Keratinocyte (primary cell): ENCODE data around the gene COL9A3. TPM values are rescaled to one million over a fixed set of nuclear protein-coding genes. Genes with fewer than 3 reads are reported as not detected.

Source experiments
- DNase-seq: peaks from one replicate; pipeline ENCODE4 v3.0.0-alpha.2; 2011; ENCODE audit warnings: low read depth, missing footprints, low spot score
- FAIRE-seq: peaks from 2 replicates; lab custom pipeline; 2011; peaks lifted over from hg19 to GRCh38; lab: Jason Lieb, UNC
- H2AFZ ChIP-seq: 2 replicates; pipeline ENCODE4 v1.6.0; 2012; ENCODE audit warnings: low read length, control low read depth, inconsistent platforms; ENCODE audit not compliant: control insufficient read depth
- H3K27ac ChIP-seq: 2 replicates; pipeline ENCODE4 v1.5.1; 2011; ENCODE audit warnings: low read length; ENCODE audit not compliant: control insufficient read depth, insufficient read depth
- H3K27me3 ChIP-seq: 3 replicates; pipeline ENCODE4 v1.6.0; 2011; ENCODE audit warnings: low read length; ENCODE audit not compliant: control insufficient read depth, insufficient read depth; ENCODE audit errors: extremely low read depth
- H3K36me3 ChIP-seq, 2 experiments: 2 replicates in 1 of 2; 3 replicates in 1 of 2; pipeline ENCODE4 v1.5.1; 2011; ENCODE audit warnings: low read length in 2 of 2, mild to moderate bottlenecking in 1 of 2; ENCODE audit not compliant: control insufficient read depth in 2 of 2, insufficient read depth in 2 of 2; ENCODE audit errors: extremely low read depth in 1 of 2
- H3K4me1 ChIP-seq: 3 replicates; pipeline ENCODE4 v1.5.1; 2011; ENCODE audit warnings: low read length; ENCODE audit not compliant: control insufficient read depth, insufficient read depth; ENCODE audit errors: extremely low read depth
- H3K4me2 ChIP-seq: 3 replicates; pipeline ENCODE4 v1.6.0; 2011; ENCODE audit warnings: low read depth, low read length; ENCODE audit not compliant: control insufficient read depth, insufficient read depth; ENCODE audit errors: extremely low read depth
- H3K4me3 ChIP-seq, 3 experiments: fragments of 200-600 bp in 1 of 3; sonication (generic) in 1 of 3; 2 replicates in 2 of 3; 3 replicates in 1 of 3; pipeline ENCODE4 v1.5.1; 2011 to 2016; ENCODE audit warnings: low read length in 3 of 3, mild to moderate bottlenecking in 3 of 3, control low read depth in 2 of 3, inconsistent platforms in 1 of 3, low read depth in 1 of 3, mixed read lengths in 1 of 3, mixed run types in 1 of 3, moderate library complexity in 1 of 3; ENCODE audit not compliant: control insufficient read depth in 2 of 3, insufficient read depth in 2 of 3; ENCODE audit errors: extremely low read depth in 1 of 3
- H3K79me2 ChIP-seq: 2 replicates; pipeline ENCODE4 v1.6.0; 2012; ENCODE audit warnings: low read length; ENCODE audit not compliant: control insufficient read depth, insufficient read depth
- H3K9ac ChIP-seq: 3 replicates; pipeline ENCODE4 v1.6.0; 2011; ENCODE audit warnings: low read length; ENCODE audit not compliant: control insufficient read depth, insufficient read depth; ENCODE audit errors: extremely low read depth
- H3K9me1 ChIP-seq: 3 replicates; pipeline ENCODE4 v1.6.0; 2011; ENCODE audit warnings: low read length; ENCODE audit not compliant: control insufficient read depth, insufficient read depth; ENCODE audit errors: extremely low read depth
- H3K9me3 ChIP-seq: 2 replicates; pipeline ENCODE4 v1.5.1; 2012; ENCODE audit warnings: low read depth, low read length; ENCODE audit not compliant: control insufficient read depth
- H4K20me1 ChIP-seq: 3 replicates; pipeline ENCODE4 v1.6.0; 2011; ENCODE audit warnings: low read length; ENCODE audit not compliant: control insufficient read depth, insufficient read depth; ENCODE audit errors: extremely low read depth
- CTCF ChIP-seq, 3 experiments: IDR thresholded peaks in 1 of 3; conservative IDR thresholded peaks in 1 of 3; optimal IDR thresholded peaks in 1 of 3; 2 replicates in 2 of 3; 3 replicates in 1 of 3; pipeline versions ENCODE3 to v1.5.1; 2011; ENCODE audit warnings: low read length in 3 of 3, mild to moderate bottlenecking in 3 of 3, moderate library complexity in 2 of 3, control low read depth in 1 of 3, inconsistent platforms in 1 of 3; ENCODE audit not compliant: insufficient read depth in 2 of 3; ENCODE audit errors: extremely low read depth in 1 of 3
- EZH2 ChIP-seq: IDR thresholded peaks from one replicate; pipeline ENCODE4 v1.6.1; 2012; ENCODE audit warnings: inconsistent platforms, mild to moderate bottlenecking, low read length, moderate library complexity
- dilution Hi-C: fragments of 300-500 bp; cut with MboI; formaldehyde crosslinking; loops from one replicate; pipeline ENCODE4 v1.7.0; 2020; ENCODE audit warnings: low sequenced_read_pairs; ENCODE audit not compliant: extremely low pct_ligation_motif_present
- polyA plus RNA-seq, 5 experiments: library from polyadenylated mRNA; depleted of rRNA in 3 of 5; stranded (reverse) in 3 of 5; stranded (forward) in 1 of 5; unstranded in 1 of 5; fragments of >200 nt; gene quantifications; 1 replicate in 1 of 5; 2 replicates in 3 of 5; 3 replicates in 1 of 5; pipeline versions ENCODE4 v1.2.1 to v1.2.3, GENCODE V29; 2011 to 2012; ENCODE audit warnings: missing spikeins in 2 of 5, low read depth in 1 of 5, low replicate concordance in 1 of 5
- small RNA-seq, 3 experiments: library from RNA; depleted of rRNA; stranded (forward); fragments of <200 nt; gene quantifications; one replicate each; pipeline ENCODE3, GENCODE V24; 2012; ENCODE audit warnings: low read depth in 3 of 3, low replicate concordance in 1 of 3; ENCODE audit not compliant: insufficient read length in 3 of 3

The COL9A3 gene
- polyA plus RNA-seq, 1 donor (not counting 4 experiments of a cell fraction or from before 2014, with no cell fraction given), result 4.8 TPM

GRCh38 chr20:62889871-62890270 is 73.0 kb downstream of the COL9A3 start:
- no peaks in the 10 kb centered on the region for H3K4me1 ChIP-seq
- H3K4me2 ChIP-seq, result no peak overlapping the region
- no peak overlapping the region for H2AFZ ChIP-seq
- H4K20me1 ChIP-seq, result no peaks in the 10 kb centered on the region
- H3K9me3 ChIP-seq, result no peaks in the 10 kb centered on the region
- DNase-seq, result no peak
- no peak overlapping the region for H3K9ac ChIP-seq
- no peaks in the 10 kb centered on the region for H3K79me2 ChIP-seq
- H3K27ac ChIP-seq, result no peak overlapping the region
- dilution Hi-C loops, result no loop called here
- H3K4me3 ChIP-seq, result no peak overlapping the region
- H3K9me1 ChIP-seq, result no peaks in the 10 kb centered on the region
- H3K27me3 ChIP-seq, result no peaks in the 10 kb centered on the region
- no peak for FAIRE-seq
- peaks cover 45 to 59% of the 10 kb centered on the region in 2 experiments for H3K36me3 ChIP-seq
- TF ChIP-seq CTCF (optimal IDR thresholded peaks at IDR 0.05 in 1 of 3, IDR thresholded peaks at IDR 0.05 in 1 of 3, conservative IDR thresholded peaks at IDR 0.05 in 1 of 3; ENCODE audit: extremely low read depth in 1 of 3, insufficient read depth in 2 of 3, low read length in 3 of 3) (no peak), EZH2 (no peak)

- Histone ChIP-seq H3K4me3 (no peak overlapping the region), H2AFZ (no peak overlapping the region), H3K9ac (no peak overlapping the region), H3K27ac (no peak overlapping the region), H3K27me3 (no peaks in the 10 kb centered on the region), H3K36me3 (peaks cover 45 to 59% of the 10 kb centered on the region in 2 experiments), H4K20me1 (no peaks in the 10 kb centered on the region), H3K9me3 (no peaks in the 10 kb centered on the region), H3K9me1 (no peaks in the 10 kb centered on the region), H3K79me2 (no peaks in the 10 kb centered on the region), H3K4me1 (no peaks in the 10 kb centered on the region), H3K4me2 (no peak overlapping the region)
- DNase-seq (no peak), FAIRE-seq (no peak)
- dilution Hi-C loops, result no loop called here
- no peak for TF ChIP-seq CTCF (optimal IDR thresholded peaks at IDR 0.05 in 1 of 3, IDR thresholded peaks at IDR 0.05 in 1 of 3, conservative IDR thresholded peaks at IDR 0.05 in 1 of 3; ENCODE audit: extremely low read depth in 1 of 3, insufficient read depth in 2 of 3, low read length in 3 of 3)
- TF ChIP-seq EZH2, result no peak
These were observed 73.6 kb downstream of the COL9A3 start for GRCh38 chr20:62890444-62890843.

Small RNA genes within 50 kb of the gene (small RNA-seq; reads per million reads assigned to genes)
- 0 reads per million in 3 experiments for gene DPH3P1

Other genes starting within 250 kb of the COL9A3 start
- 0.43 to 1.8 TPM (median 1.4 TPM) in 3 replicates for gene SLCO4A1, start 174.5 kb upstream of the COL9A3 start, polyA plus RNA-seq
- 0.24 to 1.4 TPM (median 0.55 TPM) in 3 replicates for gene NTSR1, start 108.2 kb upstream of the COL9A3 start, polyA plus RNA-seq
- 12.3 to 15.6 TPM (median 15.0 TPM) in 3 replicates for gene MRGBP, start 20.6 kb upstream of the COL9A3 start, polyA plus RNA-seq
- gene OGFR, start 12.2 kb upstream of the COL9A3 start, polyA plus RNA-seq, result 29.8 to 39.8 TPM (median 31.5 TPM) in 3 replicates
- 9.9 to 14.6 TPM (median 14.5 TPM) in 3 replicates for gene TCFL5, start 44.8 kb downstream of the COL9A3 start, polyA plus RNA-seq
- gene DIDO1, start 109.5 kb downstream of the COL9A3 start, polyA plus RNA-seq, result 11.1 to 19.3 TPM (median 14.2 TPM) in 3 replicates
- 20.7 to 27.9 TPM (median 23.7 TPM) in 3 replicates for gene GID8, start 121.1 kb downstream of the COL9A3 start, polyA plus RNA-seq
- 0.02 to 0.09 TPM in 2 of 3 replicates, not detected in the other for gene SLC17A9, start 135.7 kb downstream of the COL9A3 start, polyA plus RNA-seq
- not detected in 3 replicates for gene BHLHE23, start 189.9 kb downstream of the COL9A3 start, polyA plus RNA-seq